ENCODE measurements around the gene OR1M1.

DNA sequence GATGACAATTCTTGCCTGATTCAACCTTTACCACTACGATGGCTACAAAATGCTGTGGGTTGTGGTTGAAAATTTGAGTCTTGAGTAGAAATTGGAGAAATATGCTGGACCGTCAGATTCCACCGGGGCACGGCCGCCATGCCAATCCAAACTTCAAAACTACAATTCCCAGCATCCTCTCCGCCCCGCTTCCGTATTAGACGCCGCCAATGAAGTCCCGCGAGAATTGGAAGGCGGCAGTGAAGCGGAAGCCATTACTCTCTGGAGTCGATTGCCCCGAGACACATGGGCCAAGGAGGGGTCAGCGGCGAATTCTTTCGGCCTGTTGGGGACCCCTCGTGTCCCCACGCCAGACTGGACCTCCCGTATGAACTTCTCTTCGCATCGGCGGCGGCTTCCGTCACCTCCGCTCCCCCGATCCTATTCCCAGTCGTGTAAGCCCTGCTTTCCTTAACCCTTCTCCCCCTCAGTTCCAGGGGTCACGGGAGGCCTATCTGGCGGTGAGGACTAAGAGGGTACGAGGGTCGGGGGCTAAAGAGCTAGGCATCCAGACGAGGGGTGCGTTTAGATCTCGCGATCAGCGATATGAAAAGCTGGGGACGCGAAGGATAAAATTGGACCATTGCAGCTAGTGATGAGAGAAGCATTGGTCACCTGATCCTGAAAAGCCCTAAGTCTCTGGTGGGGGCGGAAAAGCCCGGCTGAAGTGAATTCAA, 53.5 kb downstream of the OR1M1 start, which contains the start of gene ZNF317:
- TF ChIP-seq CBFA2T3 (IDR thresholded peaks at IDR 0.05): no peak
- TF ChIP-seq CTCF (IDR thresholded peaks at IDR 0.05 in 2 of 3, conservative IDR thresholded peaks at IDR 0.05 in 1 of 3; ENCODE audit: insufficient read depth in 2 of 3, low read depth in 1 of 3, low read length in 3 of 3): no peak; a peak in 1 of 6 replicates
- TF ChIP-seq MAX (CRISPR knock-in tag; IDR thresholded peaks at IDR 0.05): no peak; the same call in 1 of the 2 replicates
- TF ChIP-seq FOS (IDR thresholded peaks at IDR 0.05; ENCODE audit: extremely low read depth, insufficient read length): no peak
- TF ChIP-seq POLR2A (conservative IDR thresholded peaks at IDR 0.05): peak; percentile 95

All from K562 (cell line).